Stimulated activated CD8-positive, alpha-beta memory T cell treated with anti-CD3 and anti-CD28 coated beads, Interleukin-15, amount 100 ng/mL, for 48 hours (primary cell): Measurements from ENCODE around the gene DCP1B.

Experiments used
- DNase-seq, 2 donors: peaks; one replicate each; pipeline ENCODE4 v3.0.0-alpha.2; 2020; ENCODE audit warnings: low read depth in 2 of 2

DCP1B gene

DNA sequence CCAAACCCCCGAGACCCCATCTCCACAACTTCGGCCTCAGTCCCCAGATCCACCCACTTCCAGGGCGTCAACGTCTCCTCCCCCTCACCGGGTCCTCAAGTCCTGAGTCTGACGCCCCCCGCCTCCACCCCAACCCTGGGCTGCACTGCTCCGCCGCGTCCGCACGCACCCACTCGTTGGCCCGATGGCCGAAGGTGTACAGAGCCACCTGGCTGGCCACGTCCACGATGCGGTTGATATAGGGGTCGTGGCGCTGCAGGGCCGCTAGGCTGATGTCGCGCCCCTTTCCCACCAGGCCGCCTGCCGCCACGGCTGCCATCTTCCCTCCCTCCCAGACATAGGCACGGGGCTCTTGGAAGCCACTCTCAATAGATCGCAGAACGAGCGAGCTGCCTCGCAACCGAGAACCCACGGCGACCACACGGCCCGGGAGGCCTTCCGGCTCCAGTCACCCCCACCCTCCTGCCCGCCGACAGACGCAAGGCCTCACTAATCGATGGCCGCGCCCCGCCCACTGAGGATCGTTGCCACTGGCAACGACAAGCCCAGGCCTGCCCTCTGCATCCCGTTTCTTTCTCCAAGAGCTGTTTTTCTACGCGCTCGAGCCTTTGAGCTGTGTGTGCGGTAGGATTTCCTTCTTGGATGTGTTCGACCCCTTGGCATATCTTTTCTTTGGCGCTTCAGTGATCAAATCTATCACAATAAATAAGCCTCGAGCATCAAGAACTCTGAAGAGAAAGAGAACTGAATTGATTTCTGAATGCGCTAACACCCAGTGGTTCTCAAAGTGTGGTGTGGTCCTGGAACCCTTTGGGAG, at the start of gene DCP1B:
TSS of gene DCP1B (minus strand) at position 345 of the 817 bp plus-strand sequence. CDS start at position 319, 26 bp downstream.
- peak; percentile 91 to 93 for DNase-seq

DNA sequence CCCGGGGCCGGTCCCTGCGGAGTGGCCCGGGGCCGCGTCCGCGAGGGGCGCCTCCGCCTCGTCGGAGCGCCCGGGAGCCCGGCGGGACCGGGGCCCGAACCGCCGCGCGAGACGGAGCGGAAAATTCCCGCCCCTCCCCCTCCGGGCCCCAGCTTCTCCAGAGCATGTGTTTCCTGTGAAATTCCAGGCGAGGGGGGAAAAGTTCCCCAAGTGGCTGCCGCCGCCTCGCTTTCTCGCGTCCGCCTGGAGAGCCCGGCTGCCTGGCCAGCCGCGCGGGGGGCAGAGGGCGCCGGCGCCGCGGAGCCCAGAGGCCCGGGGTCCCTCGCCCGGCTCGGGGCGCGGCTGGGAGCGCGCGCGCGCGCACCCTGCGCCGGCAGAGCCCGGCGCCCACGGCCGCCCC, 49.4 kb upstream of the DCP1B start:
- DNase-seq, result no peak

- peak in 1 of 2 donors; percentile 6 for DNase-seq
Measured at GRCh38 chr12:2052826-2053678, 48.8 kb upstream of the DCP1B start, which contains the start of gene CACNA1C. Gene CACNA1C (plus strand): TSS chr12:2052987. CDS start chr12:2053563, 576 bp downstream.

- DNase-seq, result no peak
Measured at GRCh38 chr12:2051700-2052621, 47.7 kb upstream of the DCP1B start.

- DNase-seq, result no peak
Measured at GRCh38 chr12:2049604-2050540, 45.6 kb upstream of the DCP1B start.

DNA sequence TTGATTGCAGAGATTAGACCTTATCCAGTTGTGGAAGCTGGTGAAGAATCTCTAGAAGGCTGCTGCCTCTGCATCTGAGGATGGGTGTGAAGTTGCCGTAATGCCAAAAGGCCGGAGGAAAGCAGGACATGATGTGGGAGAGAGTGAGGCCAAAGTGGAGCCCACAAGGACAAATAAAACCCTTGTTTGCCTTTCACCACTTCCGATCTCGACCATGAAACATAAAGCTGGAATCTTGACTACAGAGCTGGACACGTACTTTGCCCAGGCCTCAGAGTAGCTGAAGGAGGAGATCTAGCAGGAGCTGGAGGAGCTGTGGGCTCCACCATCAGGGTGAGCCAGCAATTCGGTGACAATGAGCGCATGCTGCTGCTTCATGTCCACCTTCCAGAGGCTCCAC, 43.5 kb upstream of the DCP1B start:
- DNase-seq, result no peak

GRCh38 chr12:2046957-2047356, 42.7 kb upstream of the DCP1B start:
- DNase-seq, result no peak

DNA sequence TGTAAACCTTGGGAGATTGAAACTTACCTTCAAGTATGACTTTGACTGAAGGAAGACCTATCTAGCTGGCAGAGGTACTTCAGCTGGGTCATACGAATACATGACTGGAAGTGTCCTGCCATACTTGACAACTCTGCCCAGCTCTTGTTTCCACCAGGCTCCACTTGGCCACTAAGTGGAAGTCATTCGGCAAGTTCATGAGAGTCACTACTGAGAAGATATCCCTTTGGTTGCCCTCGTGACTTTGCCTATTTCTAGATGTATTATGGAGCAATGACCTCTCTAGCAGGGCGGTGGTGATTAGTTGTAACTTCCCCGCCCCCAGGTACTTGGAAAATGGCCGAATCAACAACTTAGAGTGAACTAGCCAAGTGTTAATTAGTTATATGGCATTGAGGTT, 39.9 kb upstream of the DCP1B start:
- DNase-seq, result no peak

- no peak for DNase-seq
Measured at GRCh38 chr12:2043054-2043453, 38.8 kb upstream of the DCP1B start.

- no peak for DNase-seq
Measured at GRCh38 chr12:2039034-2039433, 34.8 kb upstream of the DCP1B start.

GRCh38 chr12:2035431-2036055, 31.3 kb upstream of the DCP1B start:
- DNase-seq, result no peak

DNA sequence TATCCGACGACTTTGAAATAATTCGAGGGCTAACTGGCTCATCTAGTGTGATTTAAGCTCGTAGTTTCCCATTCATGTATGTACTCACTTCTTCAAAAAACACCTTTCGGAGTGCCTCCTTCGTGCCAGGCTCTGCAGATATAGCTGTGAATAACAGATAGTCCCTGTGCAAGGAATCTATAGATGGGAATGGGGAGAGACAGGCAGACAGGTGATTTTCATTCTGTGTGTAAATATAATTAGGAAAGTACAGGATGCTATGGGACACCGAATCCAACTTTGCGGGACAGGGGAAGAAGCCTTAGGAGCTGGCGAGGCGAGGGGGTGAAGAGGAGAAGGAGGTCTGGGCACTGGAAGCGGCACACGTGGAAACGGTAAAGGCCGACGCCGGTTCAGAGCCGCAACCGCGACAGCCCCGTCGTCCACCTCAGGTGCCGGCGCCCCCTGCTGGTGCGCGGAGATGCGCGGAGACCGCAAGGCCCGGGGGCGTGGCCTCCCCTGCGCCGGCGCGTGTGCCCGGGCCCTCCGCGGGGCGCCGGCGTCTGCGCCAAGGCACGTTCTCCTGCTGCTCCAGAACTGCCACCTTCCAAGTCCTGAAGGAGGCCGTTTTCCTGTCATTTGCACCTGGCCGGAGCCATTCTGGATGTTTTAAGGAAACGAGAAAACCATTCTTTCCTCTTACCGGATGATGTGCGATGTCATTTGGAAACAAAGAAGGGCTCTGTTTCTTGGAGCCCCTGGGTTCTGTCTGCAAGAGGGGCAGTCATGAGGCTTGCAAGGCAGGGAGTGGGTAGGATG, 30.6 kb upstream of the DCP1B start:
- peak; percentile 76 to 79 for DNase-seq

GRCh38 chr12:2032506-2032905, 28.2 kb upstream of the DCP1B start:
- no peak for DNase-seq

DNA sequence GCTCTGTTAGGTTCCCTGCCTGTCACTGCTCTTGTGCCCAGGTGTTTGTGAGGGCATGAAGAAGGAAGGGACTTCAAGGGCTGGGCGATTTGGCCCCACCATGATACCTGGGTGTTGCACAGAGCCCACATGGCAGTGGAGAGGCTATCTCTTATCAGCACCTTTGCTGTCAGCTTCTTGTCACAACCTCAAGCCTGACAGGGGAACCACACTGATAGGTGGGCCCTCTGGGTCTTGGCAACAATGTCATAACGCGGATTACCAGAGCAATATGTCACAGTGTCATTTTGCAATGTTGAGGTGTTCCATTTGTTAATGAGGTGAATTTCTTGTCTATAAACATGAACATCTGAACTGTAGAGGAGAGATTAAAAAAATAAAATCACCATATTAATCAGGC, 25.6 kb upstream of the DCP1B start:
- DNase-seq, result no peak

DNA sequence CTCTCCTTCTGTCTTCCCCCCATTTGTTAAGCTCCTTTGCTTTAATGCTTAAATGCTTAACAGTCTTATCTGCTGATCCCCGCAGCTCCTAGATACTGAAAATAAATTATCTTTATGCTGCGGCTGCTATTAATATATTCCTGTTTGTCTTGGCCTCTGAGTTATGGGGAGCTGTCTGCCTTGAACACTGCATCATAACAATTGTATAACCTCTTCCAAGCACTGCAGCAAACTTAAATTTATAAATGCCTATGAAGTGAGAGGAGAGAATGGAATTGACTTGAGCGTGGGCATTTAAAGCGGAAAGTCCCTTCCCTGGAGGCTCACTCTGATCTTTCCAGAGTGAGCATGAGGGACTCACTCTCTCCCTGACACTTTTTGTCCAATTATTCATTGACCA, 23.1 kb upstream of the DCP1B start:
- no peak for DNase-seq

- DNase-seq, result no peak
Measured at GRCh38 chr12:2023365-2023764, 19.1 kb upstream of the DCP1B start.

DNA sequence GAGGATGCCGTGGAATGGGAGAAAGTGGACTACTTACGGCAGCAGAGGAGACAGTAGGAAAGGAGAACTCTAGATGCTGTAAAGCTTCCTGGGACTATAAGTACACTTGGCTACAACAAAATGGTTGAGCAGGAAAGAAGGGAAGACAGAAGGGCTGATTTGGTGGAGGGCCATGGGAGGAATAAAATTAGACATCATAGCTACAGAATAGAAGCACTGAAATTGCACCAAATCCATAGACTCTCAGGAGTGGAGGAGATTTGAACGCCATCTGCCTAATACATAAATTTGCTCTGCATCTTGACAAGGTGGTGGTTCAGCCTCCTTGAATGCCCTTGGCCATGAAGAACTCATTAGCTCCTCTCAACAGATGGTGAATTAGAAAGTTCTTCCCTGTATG, 16.3 kb upstream of the DCP1B start:
- no peak for DNase-seq

- no peak for DNase-seq
Measured at GRCh38 chr12:2019126-2019525, 14.9 kb upstream of the DCP1B start.

GRCh38 chr12:2018391-2018790, 14.1 kb upstream of the DCP1B start:
- DNase-seq, result no peak
